SK-N-SH (cell line): Measurements from ENCODE around the gene PSME2. TPM values are rescaled to one million over a fixed set of nuclear protein-coding genes. Genes with fewer than 3 reads are reported as not detected.

Experiments used
- CTCF ChIA-PET: fragments of 300-600, 350-600 bp; formaldehyde crosslinking; extraction: SDS; loops from one replicate; lab custom pipeline; 2021; lab: Yijun Ruan, JAX
- POLR2A ChIA-PET: fragments of 350-600 bp; sonication (Branson Sonifier 250); formaldehyde crosslinking; extraction: SDS; loops from one replicate; lab custom pipeline; 2020; ENCODE audit warnings: antibody characterized with exemption, inconsistent platforms; lab: Yijun Ruan, JAX
- DNase-seq: peaks from one replicate; pipeline ENCODE4 v3.0.0; 2012
- H2AFZ ChIP-seq: fragments of 200-600 bp; sonication (generic); 2 replicates; pipeline ENCODE4 v1.8.1; 2016; ENCODE audit warnings: antibody characterized with exemption, mild to moderate bottlenecking, low read depth
- H3F3A ChIP-seq: fragments of 200-600 bp; sonication (generic); replicated peaks from 2 replicates; pipeline ENCODE3; 2016; ENCODE audit warnings: antibody characterized with exemption, mild to moderate bottlenecking; ENCODE audit not compliant: insufficient read depth
- H3K27ac ChIP-seq, 2 experiments: fragments of 200-500 bp in 1 of 2; fragments of 200-600 bp in 1 of 2; sonication (Bioruptor generic) in 1 of 2; sonication (generic), shearing (Covaris generic) in 1 of 2; 2 replicates each; pipeline versions ENCODE4 v1.5.1 to v1.6.1; 2014 to 2016; ENCODE audit warnings: low read depth in 2 of 2, inconsistent platforms in 1 of 2, low read length in 1 of 2, mild to moderate bottlenecking in 1 of 2, mixed read lengths in 1 of 2
- H3K27me3 ChIP-seq: fragments of 200-600 bp; sonication (generic), shearing (Covaris generic); 2 replicates; pipeline ENCODE4 v1.6.1; 2016; ENCODE audit warnings: mixed run types; ENCODE audit not compliant: insufficient read depth
- H3K36me3 ChIP-seq, 2 experiments: fragments of 200-500 bp in 1 of 2; fragments of 200-600 bp in 1 of 2; sonication (Bioruptor generic) in 1 of 2; sonication (generic) in 1 of 2; replicated peaks in 1 of 2; 2 replicates each; pipeline versions ENCODE3 to v1.5.1; 2014 to 2016; ENCODE audit warnings: low read length in 1 of 2, mild to moderate bottlenecking in 1 of 2; ENCODE audit not compliant: insufficient read depth in 2 of 2, control insufficient read depth in 1 of 2
- H3K4me1 ChIP-seq, 2 experiments: fragments of 200-500 bp in 1 of 2; fragments of 200-600 bp in 1 of 2; sonication (Bioruptor generic) in 1 of 2; sonication (generic), shearing (Covaris generic) in 1 of 2; 2 replicates each; pipeline versions ENCODE4 v1.5.1 to v1.6.1; 2014 to 2016; ENCODE audit warnings: low read depth in 1 of 2, low read length in 1 of 2, mixed run types in 1 of 2; ENCODE audit not compliant: insufficient read depth in 2 of 2, control insufficient read depth in 1 of 2
- H3K4me2 ChIP-seq: fragments of 200-600 bp; sonication (generic), shearing (Covaris generic); 2 replicates; pipeline ENCODE4 v1.6.1; 2017; ENCODE audit warnings: mixed run types
- H3K4me3 ChIP-seq, 2 experiments: fragments of 200-500 bp in 1 of 2; fragments of 200-600 bp in 1 of 2; sonication (Bioruptor generic) in 1 of 2; sonication (generic), shearing (Covaris generic) in 1 of 2; 2 replicates each; pipeline versions ENCODE4 v1.5.1 to v1.8.1; 2014 to 2016; ENCODE audit warnings: low read depth in 2 of 2, inconsistent platforms in 1 of 2, low read length in 1 of 2, mild to moderate bottlenecking in 1 of 2, mixed read lengths in 1 of 2, moderate library complexity in 1 of 2
- H3K79me2 ChIP-seq: fragments of 200-600 bp; sonication (generic); 2 replicates; pipeline ENCODE4 v1.8.1; 2017; ENCODE audit warnings: mild to moderate bottlenecking; ENCODE audit not compliant: insufficient read depth
- H3K9ac ChIP-seq: fragments of 200-600 bp; sonication (generic); 2 replicates; pipeline ENCODE4 v1.6.1; 2017; ENCODE audit warnings: mixed run types
- H3K9me2 ChIP-seq: fragments of 200-600 bp; sonication (generic); 2 replicates; pipeline ENCODE4 v1.6.1; 2017; ENCODE audit warnings: mixed run types
- H3K9me3 ChIP-seq: fragments of 200-600 bp; sonication (generic); 2 replicates; pipeline ENCODE4 v1.6.1; 2017; ENCODE audit warnings: mixed run types, mild to moderate bottlenecking, moderate library complexity
- H4K20me1 ChIP-seq: fragments of 200-600 bp; sonication (generic); 2 replicates; pipeline ENCODE4 v1.6.1; 2017; ENCODE audit warnings: mild to moderate bottlenecking, mixed run types; ENCODE audit not compliant: insufficient read depth
- CHD2 ChIP-seq: fragments of 150-350 bp; IDR thresholded peaks from 2 replicates; pipeline ENCODE4 v1.6.1; 2018; ENCODE audit warnings: low read length; ENCODE audit not compliant: partially characterized antibody
- CTCF ChIP-seq: fragments of 200-600 bp; sonication (generic); IDR thresholded peaks from 2 replicates; pipeline ENCODE4 v1.6.1; 2017; ENCODE audit warnings: antibody characterized with exemption, mild to moderate bottlenecking, moderate library complexity
- ELF1 ChIP-seq: IDR thresholded peaks from 2 replicates; pipeline ENCODE4 v1.4.0; 2012
- FOXM1 ChIP-seq: IDR thresholded peaks from 2 replicates; pipeline ENCODE4 v1.4.0; 2012; ENCODE audit warnings: low read depth, mild to moderate bottlenecking
- JUND ChIP-seq: IDR thresholded peaks from 2 replicates; pipeline ENCODE4 v1.4.0; 2012
- MEF2A ChIP-seq: IDR thresholded peaks from 2 replicates; pipeline ENCODE4 v1.4.0; 2012; ENCODE audit warnings: low read depth, borderline replicate concordance
- MXI1 ChIP-seq: IDR thresholded peaks from 2 replicates; pipeline ENCODE4 v1.6.1; 2012; ENCODE audit warnings: mild to moderate bottlenecking, low read depth, low read length, improper control_type of control experiment
- NRF1 ChIP-seq: IDR thresholded peaks from 2 replicates; pipeline ENCODE4 v1.6.1; 2012; ENCODE audit warnings: low read depth, mild to moderate bottlenecking, low read length
- POLR2AphosphoS5 ChIP-seq: IDR thresholded peaks from 2 replicates; pipeline ENCODE4 v1.6.1; 2012; ENCODE audit warnings: low read depth, low read length
- RAD21 ChIP-seq: IDR thresholded peaks from 2 replicates; pipeline ENCODE4 v1.6.1; 2012; ENCODE audit warnings: mild to moderate bottlenecking, low read length
- REST ChIP-seq: IDR thresholded peaks from 2 replicates; pipeline ENCODE4 v1.6.1; 2012; ENCODE audit warnings: mild to moderate bottlenecking, low read depth, low read length, moderate library complexity
- RXRA ChIP-seq: IDR thresholded peaks from 2 replicates; pipeline ENCODE4 v1.4.0; 2012; ENCODE audit warnings: low read depth, mild to moderate bottlenecking, borderline replicate concordance
- SMC3 ChIP-seq: IDR thresholded peaks from 2 replicates; pipeline ENCODE4 v1.6.1; 2012; ENCODE audit warnings: low read depth, low read length, improper control_type of control experiment
- TEAD4 ChIP-seq: IDR thresholded peaks from 2 replicates; pipeline ENCODE4 v1.4.0; 2012; ENCODE audit warnings: mild to moderate bottlenecking, borderline replicate concordance; ENCODE audit not compliant: insufficient read depth
- USF1 ChIP-seq: IDR thresholded peaks from 2 replicates; pipeline ENCODE4 v1.4.0; 2012; ENCODE audit warnings: low read depth, borderline replicate concordance
- USF2 ChIP-seq: fragments of 150-350 bp; IDR thresholded peaks from 2 replicates; pipeline ENCODE4 v1.6.1; 2017; ENCODE audit warnings: antibody characterized with exemption, low read length, low read depth, borderline replicate concordance
- ZBTB33 ChIP-seq: IDR thresholded peaks from 2 replicates; pipeline ENCODE4 v1.4.0; 2012; ENCODE audit warnings: low read depth, borderline replicate concordance
- whole genome bisulfite sequencing: methylation state at CpG from one replicate; pipeline ENCODE4 v1.1.6; 2017; ENCODE audit warnings: low lambda C conversion rate; 5-methylcytosine and 5-hydroxymethylcytosine counted together
- polyA plus RNA-seq, 3 experiments: library from polyadenylated mRNA; depleted of rRNA; stranded (reverse); fragments of >200 nt; gene quantifications; 2 replicates each; pipeline ENCODE4 v1.2.3, GENCODE V29; 2012

The PSME2 gene
- polyA plus RNA-seq, 1 of the 3 experiments (the other 2 are of a cell fraction) = 147 TPM

GRCh38 chr14:24100982-24101494 is 45.4 kb downstream of the PSME2 start:
- TF ChIP-seq CHD2 (no peak), POLR2AphosphoS5 (no peak), JUND (no peak), MXI1 (no peak), ZBTB33 (no peak)
- H3K9me2 ChIP-seq = no peaks in the 10 kb centered on the region

GRCh38 chr14:24100197-24100981 is 46.0 kb downstream of the PSME2 start:
- no peaks in the 10 kb centered on the region for H3K27me3 ChIP-seq
- H3K79me2 ChIP-seq = peaks cover 7% of the 10 kb centered on the region
- no peaks in the 10 kb centered on the region for H3K9me3 ChIP-seq
- H3K4me1 ChIP-seq = peaks cover 5 to 8% of the 10 kb centered on the region in 2 experiments; a peak in 2 of 4 replicates
- ChIA-PET POLR2A (interaction anchor here (1.0 kb wide), 1 partner anchor 8 kb away, joined by 3 read pairs; no protein-coding TSS in a partner anchor), CTCF (interaction anchor here (0.6 to 25.4 kb wide), 4 partner anchors 6 to 61 kb away, joined by 3 to 1159 read pairs (median 111); partner anchors contain the start of genes CARMIL3, CPNE6 and IRF9)
- H3K9me2 ChIP-seq = no peaks in the 10 kb centered on the region
- DNase-seq = no peak
- 70% methylated on average over 3 of the region's 4 CpGs for WGBS
- H3K36me3 ChIP-seq = peaks cover 3 to 23% of the 10 kb centered on the region in 2 experiments
- H2AFZ ChIP-seq = no peak overlapping the region
- H3K4me2 ChIP-seq = no peak overlapping the region
- H3K4me3 ChIP-seq = no peak overlapping the region
- H3K27ac ChIP-seq = no peak overlapping the region
- H3K9ac ChIP-seq = no peak overlapping the region
- H3F3A ChIP-seq = no peaks in the 10 kb centered on the region
- no peaks in the 10 kb centered on the region for H4K20me1 ChIP-seq
- no peak for TF ChIP-seq USF2
- no peak for TF ChIP-seq MEF2A
- no peak for TF ChIP-seq ELF1
- no peak for TF ChIP-seq SMC3
- TF ChIP-seq CTCF = no peak
- no peak for TF ChIP-seq TEAD4
- TF ChIP-seq FOXM1 = no peak
- no peak for TF ChIP-seq RXRA
- TF ChIP-seq RAD21 = no peak
- no peak for TF ChIP-seq USF1
- TF ChIP-seq REST = no peak
- TF ChIP-seq NRF1 = no peak

More at GRCh38 chr14:24100982-24101494, 45.4 kb downstream of the PSME2 start:
- Histone ChIP-seq H3F3A (no peaks in the 10 kb centered on the region), H3K27ac (no peak overlapping the region), H3K9ac (no peak overlapping the region), H3K79me2 (peaks cover under 1% of the 10 kb centered on the region; the same call in 1 of the 2 replicates), H3K4me3 (no peak overlapping the region), H3K27me3 (no peaks in the 10 kb centered on the region), H3K4me1 (peaks cover 0 to 3% of the 10 kb centered on the region in 2 experiments; a peak in 1 of 4 replicates), H3K4me2 (no peak overlapping the region), H2AFZ (no peak overlapping the region), H3K36me3 (peaks cover 3 to 23% of the 10 kb centered on the region in 2 experiments), H4K20me1 (no peaks in the 10 kb centered on the region), H3K9me3 (no peaks in the 10 kb centered on the region)
- CTCF ChIA-PET = interaction anchor here (0.6 to 25.4 kb wide), 4 partner anchors 5 to 469 kb away, joined by 3 to 1159 read pairs (median 111); partner anchors contain the start of genes CARMIL3, CPNE6 and IRF9
- 95% methylated on average over 3 of the region's 3 CpGs for WGBS
- no peak for DNase-seq
- POLR2A ChIA-PET = interaction anchor here (1.0 to 1.1 kb wide), 2 partner anchors 8 to 22 kb away, joined by 3 to 5 read pairs; no protein-coding TSS in a partner anchor
